Measurements from ENCODE around the gene AGBL5. TPM values are rescaled to one million over a fixed set of nuclear protein-coding genes. Genes with fewer than 3 reads are reported as not detected.

The AGBL5 gene
- total RNA-seq (10 to 100 TPM; 10.8 to 12.4 (median 11.4) TPM), polyA plus RNA-seq (5.9 TPM)
- long read RNA-seq, donor 1, transcript AGBL5-201 (11 exons, 2,382 nt), result major isoform, 20 of 41 reads
- long read RNA-seq, donor 1, partial matches to known transcripts, result 4 of 41 reads
- long read RNA-seq, donor 1, other reads (novel, unspliced or antisense), result 14 of 41 reads
- long read RNA-seq, donor 2, transcript AGBL5-201 (11 exons, 2,382 nt), result major isoform, 8 of 16 reads
- long read RNA-seq, donor 2, partial matches to known transcripts, result 4 of 16 reads
- long read RNA-seq, donor 2, other reads (novel, unspliced or antisense), result 3 of 16 reads
- long read RNA-seq, donor 3, transcript AGBL5-201 (11 exons, 2,382 nt), result major isoform, 34 of 67 reads
- long read RNA-seq, donor 3, partial matches to known transcripts, result 7 of 67 reads
- long read RNA-seq, donor 3, other reads (novel, unspliced or antisense), result 23 of 67 reads
- long read RNA-seq, donor 4, transcript AGBL5-201 (11 exons, 2,382 nt), result major isoform, 5 of 13 reads
- long read RNA-seq, donor 4, partial matches to known transcripts, result 1 of 13 reads
- long read RNA-seq, donor 4, other reads (novel, unspliced or antisense), result 4 of 13 reads

- under 1% methylated on average over 67 of the region's 67 CpGs for WGBS
- ATAC-seq (peak; percentile 88 to 90), DNase-seq (peak; percentile 95 to 98 (median 98))
- Histone ChIP-seq H3K4me3 (ENCODE audit: low read length) (peak within 1 kb of the TSS; percentile 80), H3K9me3 (ENCODE audit: control insufficient read depth, low read length) (no peaks in the 10 kb centered on the region), H3K4me1 (ENCODE audit: control insufficient read depth, insufficient read depth, low read length) (no peaks in the 10 kb centered on the region), H3K27me3 (ENCODE audit: control insufficient read depth, insufficient read depth) (no peaks in the 10 kb centered on the region), H3K27ac (ENCODE audit: low read length) (peak within 1 kb of the TSS; percentile 87)
- intact Hi-C loops (cut with DNase I), result loop anchor here in 1 of 4 donors (5.0 kb wide), 1 partner anchor 36 kb away; the partner anchor contains the start of gene KHK
Measured at GRCh38 chr2:27050996-27051901, at the start of gene AGBL5. Gene AGBL5, plus strand, starts transcription at chr2:27051668. Its CDS starts 1,291 bp downstream, at chr2:27052959.

GRCh38 chr2:27001950-27002349 is 49.5 kb upstream of the AGBL5 start:
- H3K9me3 ChIP-seq (ENCODE audit: control insufficient read depth, low read length), result no peaks in the 10 kb centered on the region
- H3K4me3 ChIP-seq (ENCODE audit: low read length), result no peak overlapping the region
- 69% methylated on average over 5 of the region's 5 CpGs for WGBS
- no peaks in the 10 kb centered on the region for H3K4me1 ChIP-seq (ENCODE audit: control insufficient read depth, insufficient read depth, low read length)
- ATAC-seq (no peak), DNase-seq (no peak)
- no peaks in the 10 kb centered on the region for H3K27me3 ChIP-seq (ENCODE audit: control insufficient read depth, insufficient read depth)
- H3K27ac ChIP-seq (ENCODE audit: low read length), result no peak overlapping the region
- intact Hi-C loops (cut with DNase I), result no loop called here

- H3K27me3 ChIP-seq (ENCODE audit: control insufficient read depth, insufficient read depth), result no peaks in the 10 kb centered on the region
- H3K4me3 ChIP-seq (ENCODE audit: low read length), result no peak overlapping the region
- DNase-seq, result no peak
- no peak overlapping the region for H3K27ac ChIP-seq (ENCODE audit: low read length)
- no peaks in the 10 kb centered on the region for H3K9me3 ChIP-seq (ENCODE audit: control insufficient read depth, low read length)
- no peaks in the 10 kb centered on the region for H3K4me1 ChIP-seq (ENCODE audit: control insufficient read depth, insufficient read depth, low read length)
- WGBS, result 91% methylated on average over 4 of the region's 4 CpGs
- ATAC-seq, result no peak
- intact Hi-C loops (cut with DNase I), result no loop called here
Measured at GRCh38 chr2:27003007-27003406, 48.5 kb upstream of the AGBL5 start.

GRCh38 chr2:27003857-27004256 is 47.6 kb upstream of the AGBL5 start:
- no peak for ATAC-seq

GRCh38 chr2:27006602-27007415 is 44.7 kb upstream of the AGBL5 start:
- Histone ChIP-seq H3K27ac (ENCODE audit: low read length) (no peak overlapping the region), H3K4me3 (ENCODE audit: low read length) (no peak overlapping the region), H3K9me3 (ENCODE audit: control insufficient read depth, low read length) (no peaks in the 10 kb centered on the region), H3K27me3 (ENCODE audit: control insufficient read depth, insufficient read depth) (no peaks in the 10 kb centered on the region), H3K4me1 (ENCODE audit: control insufficient read depth, insufficient read depth, low read length) (peaks cover 6% of the 10 kb centered on the region)
- no peak for DNase-seq
- 70% methylated on average over 6 of the region's 6 CpGs for WGBS
- intact Hi-C loops (cut with DNase I), result no loop called here
- no peak for ATAC-seq

More at GRCh38 chr2:27003857-27004256, 47.6 kb upstream of the AGBL5 start:
- Histone ChIP-seq H3K4me3 (ENCODE audit: low read length) (no peak overlapping the region), H3K27me3 (ENCODE audit: control insufficient read depth, insufficient read depth) (no peaks in the 10 kb centered on the region), H3K9me3 (ENCODE audit: control insufficient read depth, low read length) (no peaks in the 10 kb centered on the region), H3K4me1 (ENCODE audit: control insufficient read depth, insufficient read depth, low read length) (no peaks in the 10 kb centered on the region), H3K27ac (ENCODE audit: low read length) (no peak overlapping the region)
- 72% methylated on average over 9 of the region's 9 CpGs for WGBS
- no peak for DNase-seq
- intact Hi-C loops (cut with DNase I), result no loop called here

- DNase-seq, result no peak
- 72% methylated on average over 8 of the region's 8 CpGs for WGBS
Measured at GRCh38 chr2:27007416-27008374, 43.8 kb upstream of the AGBL5 start.

GRCh38 chr2:27008678-27009077 is 42.8 kb upstream of the AGBL5 start:
- no peak for DNase-seq
- Histone ChIP-seq H3K27ac (ENCODE audit: low read length) (no peak overlapping the region), H3K9me3 (ENCODE audit: control insufficient read depth, low read length) (no peaks in the 10 kb centered on the region), H3K27me3 (ENCODE audit: control insufficient read depth, insufficient read depth) (no peaks in the 10 kb centered on the region), H3K4me1 (ENCODE audit: control insufficient read depth, insufficient read depth, low read length) (peaks cover 6% of the 10 kb centered on the region), H3K4me3 (ENCODE audit: low read length) (no peak overlapping the region)
- intact Hi-C loops (cut with DNase I), result no loop called here
- no peak for ATAC-seq
- 96% methylated on average over 4 of the region's 4 CpGs for WGBS

More at GRCh38 chr2:27007416-27008374, 43.8 kb upstream of the AGBL5 start:
- Histone ChIP-seq H3K9me3 (ENCODE audit: control insufficient read depth, low read length) (no peaks in the 10 kb centered on the region), H3K27me3 (ENCODE audit: control insufficient read depth, insufficient read depth) (no peaks in the 10 kb centered on the region), H3K27ac (ENCODE audit: low read length) (no peak overlapping the region), H3K4me3 (ENCODE audit: low read length) (no peak overlapping the region), H3K4me1 (ENCODE audit: control insufficient read depth, insufficient read depth, low read length) (peaks cover 6% of the 10 kb centered on the region)
- intact Hi-C loops (cut with DNase I), result no loop called here
- ATAC-seq, result no peak

GRCh38 chr2:27009083-27009482 is 42.4 kb upstream of the AGBL5 start:
- H3K27me3 ChIP-seq (ENCODE audit: control insufficient read depth, insufficient read depth), result no peaks in the 10 kb centered on the region
- H3K4me1 ChIP-seq (ENCODE audit: control insufficient read depth, insufficient read depth, low read length), result peaks cover 7% of the 10 kb centered on the region
- intact Hi-C loops (cut with DNase I), result no loop called here
- H3K27ac ChIP-seq (ENCODE audit: low read length), result no peak overlapping the region
- H3K9me3 ChIP-seq (ENCODE audit: control insufficient read depth, low read length), result no peaks in the 10 kb centered on the region
- ATAC-seq (no peak), DNase-seq (no peak)
- no peak overlapping the region for H3K4me3 ChIP-seq (ENCODE audit: low read length)

GRCh38 chr2:27009716-27010115 is 41.8 kb upstream of the AGBL5 start:
- peaks cover 9% of the 10 kb centered on the region for H3K4me1 ChIP-seq (ENCODE audit: control insufficient read depth, insufficient read depth, low read length)
- 72% methylated on average over 2 of the region's 2 CpGs for WGBS
- no peaks in the 10 kb centered on the region for H3K9me3 ChIP-seq (ENCODE audit: control insufficient read depth, low read length)
- no peak overlapping the region for H3K27ac ChIP-seq (ENCODE audit: low read length)
- ATAC-seq (no peak), DNase-seq (no peak)
- no peak overlapping the region for H3K4me3 ChIP-seq (ENCODE audit: low read length)
- H3K27me3 ChIP-seq (ENCODE audit: control insufficient read depth, insufficient read depth), result no peaks in the 10 kb centered on the region
- intact Hi-C loops (cut with DNase I), result no loop called here

Measured in right cardiac atrium (tissue), 5 donors.